GM21529 (cell line): Measurements from ENCODE around the gene DOK7.

ENCODE experiments used
- ATAC-seq: cut with Tn5 transposase; IDR thresholded peaks from one replicate; pipeline ENCODE4 v1.9.1; 2021; ENCODE audit not compliant: unreplicated experiment

Gene DOK7

DNA sequence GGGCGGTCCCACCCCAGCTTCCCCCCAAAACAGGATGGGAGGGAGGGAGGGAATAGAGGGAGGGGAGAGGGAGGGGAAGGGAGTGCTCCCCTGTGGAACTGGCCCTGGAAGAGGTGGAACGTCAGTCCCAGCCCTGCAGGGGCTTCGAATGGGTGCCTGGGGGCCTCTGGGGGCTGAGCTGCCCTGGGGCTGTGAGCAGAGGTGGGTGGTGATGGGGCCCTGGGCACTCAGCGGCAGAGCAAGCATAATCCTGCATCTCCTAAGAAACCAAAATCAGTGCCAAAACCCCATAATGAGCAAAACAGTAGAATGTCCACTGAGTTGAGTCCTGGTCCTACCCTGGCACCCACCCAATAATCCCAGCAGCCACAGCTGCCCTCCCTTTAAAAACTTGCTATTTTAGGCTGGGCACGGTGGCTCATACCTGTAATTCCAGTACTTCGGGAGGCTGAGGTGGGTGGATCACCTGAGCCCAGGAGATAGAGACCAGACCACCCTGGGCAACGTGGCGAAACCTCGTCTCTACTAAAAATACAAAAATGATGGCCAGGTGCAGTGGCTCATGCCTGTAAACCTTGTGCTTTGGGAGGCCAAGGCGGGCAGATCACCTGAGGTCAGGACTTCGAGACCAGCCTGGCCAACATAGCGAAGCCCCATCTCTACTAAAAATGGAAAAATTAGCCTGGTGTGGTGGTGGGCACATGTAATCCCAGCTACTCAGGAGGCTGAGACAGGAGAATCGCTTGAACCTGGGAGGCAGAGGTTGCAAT is 11.1 kb downstream of the DOK7 start:
- ATAC-seq: no peak

DNA sequence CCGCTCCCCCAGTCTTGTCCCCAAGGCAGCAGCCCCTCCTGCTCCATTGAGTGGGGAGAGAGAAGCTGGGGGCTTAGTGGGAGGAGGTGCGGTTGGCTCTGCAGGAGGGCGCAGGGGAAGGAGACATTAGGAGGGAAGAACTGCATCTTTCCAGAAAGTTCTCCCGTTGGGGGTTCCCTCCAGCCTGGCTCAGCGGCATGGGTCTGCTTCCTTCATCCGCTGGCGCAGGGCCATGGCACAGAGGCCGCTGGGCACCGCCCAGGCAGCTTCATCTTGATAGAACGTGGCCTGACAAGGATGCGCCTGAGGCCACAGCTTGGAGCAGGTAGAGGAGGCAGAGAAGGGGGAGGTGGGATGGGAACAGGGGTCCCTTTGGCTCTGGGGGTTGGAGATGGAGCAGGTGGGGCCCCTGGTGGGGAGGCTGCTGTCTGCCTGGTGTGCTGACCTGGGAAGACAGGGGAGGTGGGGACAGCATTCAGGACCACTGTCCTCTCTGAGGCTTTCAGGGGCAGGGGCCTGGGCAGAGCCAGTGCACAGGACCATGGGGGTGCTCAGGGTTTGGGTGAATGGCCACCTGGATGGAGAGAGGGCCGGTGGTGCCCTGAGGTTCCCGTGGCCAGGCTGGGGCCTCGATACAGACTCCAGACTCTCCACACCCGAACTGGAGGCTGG is 12.1 kb downstream of the DOK7 start:
- no peak for ATAC-seq

DNA sequence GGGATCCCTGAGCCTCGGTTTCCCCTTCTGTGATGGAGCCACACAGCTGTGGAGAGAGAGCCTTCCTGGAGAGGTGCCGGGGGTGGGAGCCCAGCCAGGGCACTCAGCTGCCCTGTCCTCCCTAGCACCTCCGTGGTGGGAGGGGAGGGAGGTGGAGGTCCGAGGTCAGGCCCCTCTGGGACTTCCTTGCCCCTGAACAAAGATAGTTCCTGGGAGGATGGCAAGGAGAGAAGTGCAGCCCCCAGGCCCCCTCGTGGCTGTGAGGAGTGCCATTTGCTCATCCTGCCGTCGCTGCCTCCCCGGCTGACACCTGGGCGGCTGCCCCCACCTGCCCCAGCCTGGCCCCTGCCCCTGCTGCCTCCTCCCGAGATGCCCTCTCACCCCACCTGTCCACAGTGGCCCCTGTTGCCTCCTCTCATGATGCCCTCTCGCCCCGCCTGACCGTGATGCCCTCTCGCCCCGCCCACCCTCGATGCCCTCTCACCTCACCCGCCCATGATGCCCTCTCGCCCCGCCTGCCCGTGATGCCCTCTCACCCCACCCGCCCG is 12.7 kb downstream of the DOK7 start:
- ATAC-seq: no peak

DNA sequence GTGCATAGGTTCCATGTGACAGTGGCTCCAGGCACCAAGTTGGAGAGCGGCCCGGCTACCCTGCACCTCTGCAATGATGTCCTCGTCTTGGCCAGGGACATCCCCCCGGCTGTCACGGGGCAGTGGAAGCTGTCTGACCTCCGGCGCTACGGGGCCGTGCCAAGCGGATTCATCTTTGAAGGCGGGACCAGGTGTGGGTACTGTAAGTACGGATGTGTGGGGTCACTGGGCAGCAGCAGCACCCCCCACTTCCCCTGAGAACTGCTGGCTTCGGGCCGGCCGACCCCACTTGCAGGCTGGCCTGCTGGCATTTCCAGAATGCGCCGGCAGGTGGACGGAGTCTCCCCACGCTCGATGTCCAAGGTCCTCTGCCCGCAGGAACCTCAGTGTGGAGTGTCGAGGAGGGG is 13.2 kb downstream of the DOK7 start:
- ATAC-seq: no peak

DNA sequence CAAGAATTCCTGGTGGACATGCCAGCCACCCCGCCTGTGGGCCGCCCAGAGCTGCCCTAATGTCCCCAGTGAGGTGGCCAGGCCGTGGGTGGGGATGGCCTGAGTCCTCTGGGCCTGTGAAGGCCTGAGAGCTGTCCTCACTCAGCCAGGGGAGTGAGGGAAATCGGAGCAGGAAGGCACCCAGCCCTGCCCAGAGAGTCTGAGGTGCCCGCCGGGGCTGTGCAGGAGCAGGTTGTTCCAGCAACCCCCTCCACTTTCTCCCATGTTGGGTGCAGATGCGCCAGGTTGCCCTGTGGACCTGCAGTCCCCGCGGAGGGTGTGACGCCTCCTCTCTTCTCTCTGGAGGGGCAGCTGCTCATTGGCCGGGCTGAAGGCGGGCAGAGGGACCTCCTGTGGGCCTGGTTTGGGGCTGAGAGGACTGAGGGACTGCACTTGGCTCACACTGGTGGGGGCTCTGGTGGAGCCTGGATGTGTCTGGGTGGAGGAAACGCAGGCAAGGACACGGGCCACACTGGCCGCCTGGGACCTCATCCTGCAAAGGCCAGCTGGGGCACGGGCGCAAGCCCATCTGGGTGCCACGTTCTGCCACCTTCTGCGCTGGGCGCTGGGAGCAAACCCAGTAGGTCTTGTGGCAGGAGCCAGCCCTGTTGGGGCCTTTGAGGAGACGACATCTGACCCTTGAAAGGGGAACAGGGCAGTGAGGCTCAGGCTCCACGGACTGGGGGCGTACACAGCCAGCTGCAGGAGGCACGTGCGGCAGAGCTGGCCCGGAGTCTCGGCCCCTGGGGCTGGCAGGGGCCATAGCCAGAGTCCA is 14.0 kb downstream of the DOK7 start:
- no peak for ATAC-seq

DNA sequence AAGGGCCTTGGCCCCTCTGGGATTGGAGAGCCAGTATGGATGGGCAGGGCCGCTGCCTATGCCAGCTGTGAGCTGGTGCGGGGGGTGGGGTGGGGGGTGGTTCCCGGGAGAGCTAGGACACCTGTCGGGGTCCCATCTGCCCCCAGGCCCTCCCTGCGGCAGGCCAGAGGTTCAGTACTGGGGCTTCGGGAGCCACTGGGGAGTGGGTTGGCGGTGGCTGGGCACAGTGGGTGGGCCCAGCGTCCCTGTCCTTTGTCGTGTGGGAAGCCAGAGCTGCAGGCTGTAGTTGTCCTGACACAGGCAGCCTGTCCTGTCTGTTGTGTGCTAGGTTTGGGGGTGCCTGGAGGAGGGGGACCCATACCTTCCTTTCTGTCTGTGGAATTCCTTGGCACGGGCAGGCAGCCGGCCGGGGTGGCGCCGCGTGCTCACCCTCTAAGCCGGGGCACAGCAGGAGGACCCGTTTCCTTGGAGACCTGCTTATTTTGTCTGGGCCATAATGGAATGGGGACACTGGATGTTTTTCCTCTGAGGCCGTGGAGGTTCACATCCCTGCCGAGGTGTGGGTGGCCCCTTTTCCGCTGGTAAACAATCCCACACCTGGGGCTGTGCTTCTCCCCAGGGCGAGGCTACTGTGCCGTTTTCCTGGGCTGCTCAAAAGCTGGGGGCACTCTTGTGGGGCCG is 14.8 kb downstream of the DOK7 start:
- ATAC-seq: no peak

DNA sequence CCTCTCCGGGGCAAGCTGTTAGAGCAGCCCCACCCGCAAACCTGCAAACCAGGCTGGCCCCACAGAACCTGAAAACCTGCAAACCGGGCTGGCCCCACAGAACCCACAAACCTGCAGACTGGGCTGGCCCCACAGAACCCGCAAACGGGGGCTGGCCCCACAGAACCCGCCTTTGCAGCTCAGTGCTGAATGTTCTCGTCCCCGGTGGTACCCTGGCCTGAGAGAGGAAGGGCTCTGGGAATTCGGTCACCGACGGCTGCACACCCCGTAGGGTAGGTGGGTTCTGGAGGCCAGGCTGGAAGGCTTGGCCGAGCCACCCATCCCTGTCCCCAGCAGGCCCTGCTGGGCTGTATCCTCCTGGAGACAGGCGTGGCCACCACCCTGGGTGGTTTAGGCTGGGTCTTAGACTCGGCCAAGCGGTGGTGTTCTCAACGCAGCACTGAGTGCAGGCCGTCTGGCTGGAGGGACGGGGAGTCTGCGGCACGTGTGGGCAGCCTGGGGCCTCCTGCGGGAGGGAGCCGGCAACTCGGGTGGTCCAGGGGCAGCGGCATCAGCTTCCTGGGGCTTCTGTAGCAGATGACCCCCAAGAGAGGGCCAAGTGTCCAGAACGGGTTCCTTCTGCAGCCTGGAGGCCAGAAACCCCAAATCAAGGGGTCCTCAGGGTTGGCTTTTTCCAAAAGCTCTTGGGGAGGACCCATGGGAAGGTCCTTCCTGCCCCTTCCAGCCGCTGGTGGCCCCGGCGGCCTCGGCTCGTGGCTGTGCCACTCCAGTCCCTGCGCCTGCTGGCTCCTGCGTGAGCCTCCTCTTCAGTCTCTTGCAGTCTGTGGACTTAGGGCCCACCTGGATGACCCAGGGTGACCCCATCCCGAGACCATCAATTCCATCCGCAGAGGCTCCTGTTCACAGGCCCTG is 15.6 kb downstream of the DOK7 start:
- ATAC-seq: no peak

DNA sequence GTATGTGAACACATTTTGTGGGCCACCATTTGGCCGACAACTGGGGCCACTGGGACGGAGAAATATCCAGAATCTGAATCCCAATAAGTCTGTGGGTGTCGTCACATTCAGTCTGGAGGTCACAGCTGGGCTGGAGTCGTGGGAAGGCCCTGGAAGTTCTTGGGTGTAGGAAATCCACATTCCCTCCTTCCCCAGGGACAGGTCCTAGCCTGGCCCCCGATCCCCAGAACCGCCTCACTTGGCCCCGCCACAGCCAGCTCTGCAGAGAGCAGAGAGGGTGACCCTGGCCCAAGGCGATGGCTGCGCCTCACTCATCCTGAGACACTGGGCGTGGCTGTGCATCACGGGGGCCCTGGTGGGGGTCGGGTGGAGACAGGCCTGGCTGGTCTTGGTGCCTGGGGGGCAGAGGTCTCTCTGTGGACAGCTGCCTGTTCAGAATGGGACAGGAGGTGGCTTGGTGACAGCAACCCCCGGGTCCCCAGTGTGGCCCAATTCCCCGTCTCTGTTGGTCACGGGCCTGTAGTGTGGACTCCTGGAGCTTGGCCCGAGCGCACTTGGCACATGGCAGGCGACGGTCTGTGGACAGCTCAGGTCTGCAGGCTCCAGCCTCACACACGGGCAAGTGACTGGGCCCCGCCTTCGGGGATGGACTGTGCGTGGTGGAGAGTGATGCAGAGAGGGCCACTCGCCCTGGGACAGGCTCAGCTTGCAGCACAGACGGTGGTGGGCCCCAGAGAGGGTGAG is 16.4 kb downstream of the DOK7 start:
- ATAC-seq: no peak

DNA sequence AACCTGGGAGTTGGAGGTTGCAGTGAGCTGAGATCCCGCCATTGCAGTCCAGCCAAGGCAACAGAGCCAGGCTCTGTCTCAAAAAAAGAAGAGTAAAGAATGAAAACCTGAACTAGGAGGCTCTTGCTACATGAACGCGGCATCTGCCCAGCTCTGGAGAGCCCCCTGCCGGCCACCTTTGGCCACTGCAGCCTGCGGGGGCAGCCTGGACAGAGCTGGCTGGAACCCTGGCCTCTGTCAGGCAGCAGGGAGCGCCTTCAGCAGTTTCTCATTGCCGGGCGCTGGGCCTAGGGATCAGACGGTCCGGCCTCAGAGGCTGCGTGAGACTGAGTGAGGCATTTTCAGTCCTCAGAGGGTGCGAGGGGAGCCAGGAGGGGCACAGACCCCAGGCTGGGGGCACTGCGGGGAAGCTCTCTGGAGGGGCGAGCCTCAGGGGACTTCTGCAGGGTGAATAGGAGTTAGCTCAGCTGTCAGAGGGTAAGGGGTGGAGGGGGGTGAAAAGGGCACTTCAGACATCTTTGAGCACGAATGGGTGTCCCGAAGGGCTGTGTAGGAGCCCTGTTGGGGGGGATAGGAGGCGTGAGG is 17.5 kb downstream of the DOK7 start:
- ATAC-seq: no peak

DNA sequence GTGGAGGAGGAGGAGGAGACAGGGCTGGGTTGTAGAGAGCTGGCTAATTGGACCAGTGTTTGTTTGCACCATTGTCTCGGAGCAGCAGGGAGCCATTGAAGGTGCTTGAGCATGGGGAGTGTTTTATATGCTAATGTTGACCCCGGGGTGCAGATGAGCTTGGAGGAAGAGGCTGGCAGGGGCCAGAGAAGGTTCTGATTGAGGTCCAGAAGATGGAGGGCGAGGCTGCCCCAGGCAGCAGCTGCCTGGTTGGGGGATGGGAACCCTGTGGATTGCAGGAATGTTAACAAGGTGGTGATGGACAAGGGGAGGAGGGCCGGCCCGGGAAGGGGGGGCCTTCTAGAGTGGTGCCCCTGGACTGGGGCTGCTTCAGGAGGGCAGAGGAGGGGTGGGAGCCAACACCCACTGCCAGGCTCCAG is 18.0 kb downstream of the DOK7 start:
- no peak for ATAC-seq

DNA sequence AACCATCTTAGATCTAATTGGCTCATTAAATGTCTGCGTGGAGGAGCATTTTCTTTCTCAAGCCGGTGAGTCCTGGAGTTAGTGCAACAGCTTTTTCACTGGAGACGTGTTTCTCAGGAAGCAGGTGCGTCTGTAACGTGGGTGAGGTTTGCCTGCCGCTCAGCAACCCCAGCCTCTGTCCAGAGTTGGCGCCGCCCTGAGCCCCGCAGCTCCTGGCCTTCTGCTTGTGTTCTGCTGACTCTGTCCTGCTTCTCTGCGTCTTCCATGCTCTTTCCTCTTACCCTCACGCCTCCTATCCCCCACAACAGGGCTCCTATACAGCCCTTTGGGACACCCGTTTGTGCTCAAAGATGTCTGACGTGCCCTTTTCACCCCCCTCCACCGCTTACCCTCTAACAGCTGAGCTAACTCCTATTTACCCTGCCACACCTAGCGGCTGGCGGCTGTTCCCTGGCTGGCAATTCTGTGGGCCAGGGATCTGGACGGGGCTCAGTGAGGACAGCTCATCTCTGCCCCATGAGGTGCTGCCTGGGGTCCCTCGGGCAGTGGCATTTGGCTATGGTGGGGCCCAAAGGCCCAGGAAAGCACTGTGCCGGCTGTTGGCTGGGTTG is 18.8 kb downstream of the DOK7 start:
- ATAC-seq: no peak

DNA sequence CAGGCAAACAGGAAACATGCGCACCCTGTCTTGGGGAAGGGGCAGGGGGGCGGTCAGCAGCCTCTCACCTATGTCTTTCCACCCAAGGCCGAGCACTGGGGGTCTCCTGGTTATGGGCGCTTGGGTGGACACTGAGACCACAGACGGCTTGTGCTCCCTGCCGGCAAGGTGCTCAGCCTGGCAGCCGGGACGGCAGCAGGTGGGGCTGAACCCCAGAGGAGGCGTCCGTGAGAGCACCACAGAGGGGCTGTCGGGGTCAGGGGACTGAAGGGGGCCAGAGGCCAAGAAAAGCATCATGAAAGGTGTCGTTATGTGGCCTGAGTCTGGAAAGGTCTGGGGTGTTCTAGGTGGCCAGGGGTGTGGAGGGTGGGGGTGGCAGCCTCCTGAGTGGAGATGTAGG is 19.6 kb downstream of the DOK7 start:
- ATAC-seq: no peak

DNA sequence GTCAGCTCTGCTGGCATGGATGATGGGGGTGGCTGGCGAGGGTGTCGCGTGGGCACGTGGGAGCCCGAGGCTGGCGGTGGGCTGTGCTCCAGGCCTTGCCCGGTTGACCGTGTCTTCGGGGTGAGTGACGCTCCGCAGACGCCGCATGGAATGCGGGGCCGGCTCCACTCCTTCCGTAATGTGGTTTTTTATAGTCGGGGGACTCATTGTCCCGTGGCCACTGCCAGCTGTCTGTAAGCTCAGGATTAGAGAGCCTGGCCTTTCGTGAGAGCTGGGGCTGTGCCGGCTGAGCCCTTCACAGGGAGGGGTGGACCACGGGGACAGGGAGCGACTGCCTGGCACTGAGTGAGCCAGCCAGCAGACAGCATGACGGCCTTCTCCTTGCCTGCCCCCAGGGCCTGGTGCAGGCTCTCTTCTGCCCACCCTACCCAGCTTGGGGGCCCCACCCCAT is 20.4 kb downstream of the DOK7 start:
- no peak for ATAC-seq

DNA sequence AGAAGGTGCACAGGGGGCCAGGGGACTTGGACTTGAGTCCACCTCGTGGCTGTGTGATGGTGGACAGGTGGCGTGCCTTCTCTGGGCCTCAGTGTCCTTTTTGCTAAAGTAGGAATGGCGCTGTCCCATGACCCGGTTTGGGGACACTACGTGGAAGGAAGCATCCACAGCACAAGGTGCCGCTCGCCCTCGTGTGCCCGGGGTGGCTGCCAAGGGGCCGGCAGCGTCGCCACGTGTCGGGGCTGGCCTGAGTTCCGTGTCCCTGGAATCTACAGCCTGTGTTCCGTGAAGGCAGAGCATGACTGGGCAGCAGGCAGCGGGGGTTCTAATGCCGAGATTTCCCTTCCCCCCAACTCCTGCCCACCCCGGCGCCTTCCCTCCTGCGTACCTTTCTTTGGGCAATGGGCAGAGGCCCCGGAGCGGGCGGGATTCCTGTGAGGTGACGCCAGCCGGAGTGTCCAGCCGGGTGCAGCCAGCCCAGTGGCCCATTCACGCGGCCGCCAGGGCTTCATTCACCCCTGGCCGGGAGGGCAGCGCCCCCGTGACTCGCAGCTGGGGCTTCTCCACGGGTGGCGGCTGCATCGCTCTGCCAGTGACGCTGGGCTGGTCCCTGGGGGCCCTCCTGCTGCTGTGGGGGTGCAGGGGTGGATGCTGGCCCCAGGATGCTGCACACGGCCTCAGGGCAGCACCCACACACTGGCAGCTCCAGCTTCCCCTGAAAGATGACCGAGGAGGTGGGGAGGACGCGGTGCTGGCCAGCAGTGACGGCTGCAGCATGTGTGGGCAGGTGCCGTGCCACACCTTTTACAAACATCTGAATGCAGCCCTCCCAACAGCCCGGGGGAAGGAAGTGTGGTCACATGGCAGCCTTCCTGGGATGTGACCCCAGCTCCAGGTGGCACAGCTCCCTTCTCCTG is 21.2 kb downstream of the DOK7 start:
- no peak for ATAC-seq

DNA sequence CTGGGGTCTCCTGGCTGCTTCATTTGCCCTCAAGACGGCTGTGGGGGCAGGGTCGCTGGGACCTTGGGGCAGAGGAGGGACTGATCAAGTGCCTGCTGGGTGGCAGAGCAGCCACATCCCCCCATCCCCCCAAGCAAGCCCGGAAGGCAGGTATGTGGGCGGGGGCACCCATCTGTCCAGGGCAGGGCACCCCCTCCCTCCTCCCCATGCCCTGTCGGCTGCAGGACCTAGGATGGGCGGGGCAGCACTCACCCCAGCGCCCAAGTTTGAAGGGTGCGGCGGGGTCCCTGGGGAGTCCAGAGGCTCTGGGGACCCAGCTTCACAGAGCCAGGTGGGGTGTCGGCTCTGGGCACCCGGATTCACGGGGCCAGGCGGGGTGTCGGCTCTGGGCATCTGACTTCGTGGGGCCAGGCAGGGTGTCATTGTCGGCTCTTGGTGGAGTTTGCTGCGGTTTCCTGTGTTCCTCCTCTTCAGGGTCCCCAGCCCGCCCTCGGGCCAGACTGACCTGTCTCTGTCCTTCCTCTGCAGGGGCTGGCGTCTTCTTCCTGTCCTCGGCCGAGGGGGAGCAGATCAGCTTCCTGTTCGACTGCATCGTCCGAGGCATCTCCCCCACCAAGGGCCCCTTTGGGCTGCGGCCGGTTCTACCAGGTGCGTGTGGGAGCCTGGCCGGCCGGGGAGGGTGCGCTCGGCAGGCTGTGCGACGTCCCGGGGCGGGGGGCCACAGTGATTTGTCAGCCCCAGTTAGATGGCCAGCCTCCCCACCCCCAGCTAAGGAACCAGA is 22.1 kb downstream of the DOK7 start:
- ATAC-seq: peak; percentile 43

DNA sequence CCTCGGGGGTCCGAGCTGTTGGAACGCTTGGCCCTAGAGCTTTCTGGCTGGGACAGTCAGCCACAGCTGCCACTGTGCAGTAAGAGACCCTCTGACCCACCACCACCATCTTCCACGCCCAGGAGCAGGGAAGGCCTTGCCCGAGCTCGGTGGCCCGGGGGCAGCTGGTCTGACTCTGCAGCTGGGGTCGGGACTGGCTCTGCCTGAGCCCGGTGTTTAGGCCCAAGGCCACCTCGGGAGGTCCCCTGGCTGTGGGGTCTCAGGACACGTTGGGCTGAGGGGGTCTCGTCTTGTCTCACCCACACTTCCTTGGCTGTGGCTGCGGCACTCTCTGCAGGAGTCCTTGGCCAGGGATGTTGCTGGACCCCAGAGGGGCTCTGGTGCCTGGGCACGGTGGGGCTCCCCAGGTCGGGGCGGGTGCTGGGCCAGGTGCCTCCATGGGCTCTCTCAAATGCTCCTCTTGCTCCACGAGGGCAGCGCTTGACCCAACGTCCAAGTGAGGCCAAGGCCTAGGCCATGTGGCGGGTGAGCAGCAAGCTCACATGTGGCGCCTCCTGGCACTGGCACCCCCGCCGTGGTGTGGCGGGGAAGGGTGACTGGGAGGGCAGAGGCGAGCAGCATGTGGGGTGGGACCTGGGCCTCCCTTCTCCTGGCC is 22.9 kb downstream of the DOK7 start:
- ATAC-seq: no peak
